ENCODE measurements around the gene MRTFB.

MRTFB gene

DNA sequence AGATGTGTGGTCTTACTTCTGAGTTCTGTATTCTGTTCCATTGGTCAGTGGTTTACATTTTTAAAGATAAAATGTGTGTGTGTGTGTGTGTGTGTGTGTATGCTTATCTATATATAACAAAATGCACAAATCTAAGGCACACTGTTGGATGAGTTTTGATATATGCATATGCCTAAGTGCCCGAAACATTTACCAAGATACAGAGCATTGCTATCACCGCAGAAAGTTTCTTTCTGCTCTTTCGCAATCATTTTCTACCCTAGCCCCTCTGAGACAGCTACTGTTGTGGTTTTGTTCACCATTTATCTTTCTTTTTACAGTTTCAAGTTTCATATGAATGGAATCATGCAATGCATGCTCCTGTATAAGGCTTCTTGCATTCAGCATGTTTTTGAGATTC, 97.0 kb downstream of the MRTFB start:
- H3K79me2 ChIP-seq (ENCODE audit: low read length): no peaks in the 10 kb centered on the region
- no peaks in the 10 kb centered on the region for H3K9me3 ChIP-seq (ENCODE audit: insufficient read depth, low read length)
- H3K27me3 ChIP-seq (ENCODE audit: low read depth, low read length): no peaks in the 10 kb centered on the region
- no peaks in the 10 kb centered on the region for H4K20me1 ChIP-seq (ENCODE audit: insufficient read depth, low read length)
- H3K27ac ChIP-seq (ENCODE audit: low read length): no peak overlapping the region
- no peak overlapping the region for H3K4me3 ChIP-seq (ENCODE audit: low read length)
- no peak for TF ChIP-seq EZH2phosphoT487 (IDR thresholded peaks at IDR 0.05; ENCODE audit: low read depth)
- TF ChIP-seq, protein P1, sequence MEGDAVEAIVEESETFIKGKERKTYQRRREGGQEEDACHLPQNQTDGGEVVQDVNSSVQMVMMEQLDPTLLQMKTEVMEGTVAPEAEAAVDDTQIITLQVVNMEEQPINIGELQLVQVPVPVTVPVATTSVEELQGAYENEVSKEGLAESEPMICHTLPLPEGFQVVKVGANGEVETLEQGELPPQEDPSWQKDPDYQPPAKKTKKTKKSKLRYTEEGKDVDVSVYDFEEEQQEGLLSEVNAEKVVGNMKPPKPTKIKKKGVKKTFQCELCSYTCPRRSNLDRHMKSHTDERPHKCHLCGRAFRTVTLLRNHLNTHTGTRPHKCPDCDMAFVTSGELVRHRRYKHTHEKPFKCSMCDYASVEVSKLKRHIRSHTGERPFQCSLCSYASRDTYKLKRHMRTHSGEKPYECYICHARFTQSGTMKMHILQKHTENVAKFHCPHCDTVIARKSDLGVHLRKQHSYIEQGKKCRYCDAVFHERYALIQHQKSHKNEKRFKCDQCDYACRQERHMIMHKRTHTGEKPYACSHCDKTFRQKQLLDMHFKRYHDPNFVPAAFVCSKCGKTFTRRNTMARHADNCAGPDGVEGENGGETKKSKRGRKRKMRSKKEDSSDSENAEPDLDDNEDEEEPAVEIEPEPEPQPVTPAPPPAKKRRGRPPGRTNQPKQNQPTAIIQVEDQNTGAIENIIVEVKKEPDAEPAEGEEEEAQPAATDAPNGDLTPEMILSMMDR (IDR thresholded peaks at IDR 0.05; ENCODE audit: low read depth, low read length): no peak
- no peak overlapping the region for H2AFZ ChIP-seq (ENCODE audit: low read depth, low read length)
- H3K9ac ChIP-seq (ENCODE audit: low read length): no peak overlapping the region
- H3K36me3 ChIP-seq (replicated peaks; ENCODE audit: low read depth, low read length): no peaks in the 10 kb centered on the region
- no peak overlapping the region for H3K4me2 ChIP-seq (ENCODE audit: low read length)
- H3K4me1 ChIP-seq (ENCODE audit: low read length): no peaks in the 10 kb centered on the region

DNA sequence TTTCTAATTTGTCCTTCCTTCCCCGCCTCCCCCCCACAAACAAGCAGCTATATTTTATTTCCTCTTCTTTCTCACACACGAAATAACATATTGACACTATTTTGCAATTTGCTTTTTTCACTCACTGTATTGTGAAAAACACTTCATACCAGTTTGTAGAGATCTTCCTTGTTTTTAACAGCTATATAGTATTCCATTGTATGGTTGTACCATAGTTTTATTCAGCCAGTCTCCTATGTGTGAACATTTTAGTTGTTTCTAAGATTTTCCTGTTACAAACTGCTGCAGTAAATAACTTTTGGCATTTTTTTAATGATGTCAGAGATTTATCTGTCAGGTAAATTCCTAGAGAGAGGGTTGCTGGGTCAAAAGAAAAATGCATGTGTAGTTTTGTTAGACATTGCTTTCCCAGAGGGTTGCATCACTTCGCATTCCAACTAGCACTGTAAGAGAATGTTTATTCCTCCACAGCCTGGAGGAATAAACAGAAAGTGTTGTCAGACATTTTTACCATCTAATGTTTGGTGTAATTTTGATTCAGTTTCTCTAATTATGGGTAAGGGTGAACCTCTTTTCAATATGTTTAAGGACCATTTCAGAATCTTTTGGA, 101.2 kb downstream of the MRTFB start:
- H3K4me2 ChIP-seq (ENCODE audit: low read length): no peak overlapping the region
- H3K27ac ChIP-seq (ENCODE audit: low read length): no peak overlapping the region
- H3K36me3 ChIP-seq (replicated peaks; ENCODE audit: low read depth, low read length): no peaks in the 10 kb centered on the region
- H3K9me3 ChIP-seq (ENCODE audit: insufficient read depth, low read length): no peaks in the 10 kb centered on the region
- no peak overlapping the region for H3K4me3 ChIP-seq (ENCODE audit: low read length)
- H4K20me1 ChIP-seq (ENCODE audit: insufficient read depth, low read length): no peaks in the 10 kb centered on the region
- no peak overlapping the region for H3K9ac ChIP-seq (ENCODE audit: low read length)
- no peak overlapping the region for H2AFZ ChIP-seq (ENCODE audit: low read depth, low read length)
- peaks cover under 1% of the 10 kb centered on the region for H3K4me1 ChIP-seq (ENCODE audit: low read length)
- TF ChIP-seq, protein P1 (IDR thresholded peaks at IDR 0.05; ENCODE audit: low read depth, low read length): no peak
- TF ChIP-seq EZH2phosphoT487 (IDR thresholded peaks at IDR 0.05; ENCODE audit: low read depth): no peak
- H3K27me3 ChIP-seq (ENCODE audit: low read depth, low read length): no peaks in the 10 kb centered on the region
- no peaks in the 10 kb centered on the region for H3K79me2 ChIP-seq (ENCODE audit: low read length)

DNA sequence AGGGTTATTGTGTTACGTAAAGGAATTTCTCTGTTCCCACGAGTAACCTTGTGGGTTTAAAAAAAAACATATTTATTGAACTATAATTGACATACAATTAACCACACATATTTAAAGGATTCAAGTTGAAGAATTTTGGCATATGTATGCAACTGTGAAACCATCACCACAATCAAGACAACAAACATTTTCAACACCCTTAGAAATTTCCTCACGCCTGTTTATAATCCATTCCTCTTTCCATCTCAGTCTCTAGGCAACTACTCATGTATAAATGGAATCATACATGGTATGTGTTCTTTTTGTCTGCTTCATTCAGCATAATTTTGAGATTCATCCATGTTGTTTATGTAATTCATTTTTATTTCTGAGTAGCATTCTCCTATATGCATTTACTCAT, 104.0 kb downstream of the MRTFB start:
- Histone ChIP-seq H4K20me1 (ENCODE audit: insufficient read depth, low read length) (no peaks in the 10 kb centered on the region), H3K9me3 (ENCODE audit: insufficient read depth, low read length) (no peaks in the 10 kb centered on the region), H3K79me2 (ENCODE audit: low read length) (no peaks in the 10 kb centered on the region), H2AFZ (ENCODE audit: low read depth, low read length) (no peak overlapping the region), H3K27me3 (ENCODE audit: low read depth, low read length) (no peaks in the 10 kb centered on the region), H3K27ac (ENCODE audit: low read length) (no peak overlapping the region), H3K4me3 (ENCODE audit: low read length) (no peak overlapping the region), H3K9ac (ENCODE audit: low read length) (no peak overlapping the region), H3K4me2 (ENCODE audit: low read length) (no peak overlapping the region), H3K36me3 (replicated peaks; ENCODE audit: low read depth, low read length) (no peaks in the 10 kb centered on the region), H3K4me1 (ENCODE audit: low read length) (peaks cover 10% of the 10 kb centered on the region)
- no peak for TF ChIP-seq EZH2phosphoT487 (IDR thresholded peaks at IDR 0.05; ENCODE audit: low read depth)
- TF ChIP-seq, protein P1 (IDR thresholded peaks at IDR 0.05; ENCODE audit: low read depth, low read length): no peak

DNA sequence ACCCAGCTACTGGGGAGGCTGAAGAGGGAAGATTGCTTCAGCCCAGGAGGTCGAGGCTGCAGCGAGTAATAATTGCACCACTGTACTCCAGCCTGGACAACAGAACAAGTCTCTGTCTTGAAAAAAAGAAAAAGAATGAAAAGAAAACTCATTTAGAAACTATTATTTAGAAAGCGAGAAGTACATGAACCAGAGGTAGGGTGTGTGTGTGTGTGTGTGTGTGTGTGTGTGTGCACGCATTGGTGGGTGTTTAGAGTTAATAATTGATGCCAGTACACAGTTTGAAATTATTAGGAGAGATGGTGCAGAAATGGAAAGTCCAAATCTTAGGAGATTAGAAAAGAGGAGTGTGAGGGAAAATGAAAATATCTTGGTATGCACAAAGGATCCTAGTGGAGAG, 106.6 kb downstream of the MRTFB start:
- TF ChIP-seq EZH2phosphoT487 (IDR thresholded peaks at IDR 0.05; ENCODE audit: low read depth): no peak
- TF ChIP-seq, protein P1 (IDR thresholded peaks at IDR 0.05; ENCODE audit: low read depth, low read length): no peak
- no peaks in the 10 kb centered on the region for H3K36me3 ChIP-seq (replicated peaks; ENCODE audit: low read depth, low read length)
- H3K27ac ChIP-seq (ENCODE audit: low read length): no peak overlapping the region

More for the DNA sequence above, 106.6 kb downstream of the MRTFB start:
- no peak overlapping the region for H3K4me3 ChIP-seq (ENCODE audit: low read length)
- no peaks in the 10 kb centered on the region for H3K27me3 ChIP-seq (ENCODE audit: low read depth, low read length)
- H4K20me1 ChIP-seq (ENCODE audit: insufficient read depth, low read length): no peaks in the 10 kb centered on the region
- no peak overlapping the region for H3K9ac ChIP-seq (ENCODE audit: low read length)
- no peaks in the 10 kb centered on the region for H3K9me3 ChIP-seq (ENCODE audit: insufficient read depth, low read length)
- no peak overlapping the region for H2AFZ ChIP-seq (ENCODE audit: low read depth, low read length)
- H3K79me2 ChIP-seq (ENCODE audit: low read length): no peaks in the 10 kb centered on the region
- H3K4me2 ChIP-seq (ENCODE audit: low read length): no peak overlapping the region
- peaks cover 10% of the 10 kb centered on the region for H3K4me1 ChIP-seq (ENCODE audit: low read length)
